K562 (cell line): ENCODE measurements around the gene MTCH2. TPM values are rescaled to one million over a fixed set of nuclear protein-coding genes. Genes with fewer than 3 reads are reported as not detected.

Source experiments
- FOXA1 ChIP-seq: fragments of 450-650 bp; IDR thresholded peaks from 2 replicates; pipeline ENCODE4 v1.6.1; 2016; ENCODE audit warnings: mild to moderate bottlenecking, borderline replicate concordance
- GTF2F1 ChIP-seq: IDR thresholded peaks from 2 replicates; pipeline ENCODE4 v1.6.1; 2011; ENCODE audit warnings: low read depth, low read length, improper control_type of control experiment
- NFRKB ChIP-seq: fragments of 450-650 bp; IDR thresholded peaks from 2 replicates; pipeline ENCODE4 v1.6.1; 2016; ENCODE audit warnings: low read depth
- PHF21A ChIP-seq: fragments of 450-650 bp; IDR thresholded peaks from 2 replicates; pipeline ENCODE4 v1.6.1; 2017; ENCODE audit warnings: low read depth, borderline replicate concordance
- RBM17 ChIP-seq: fragments of 200-400 bp; formaldehyde crosslinking; IDR thresholded peaks from 2 replicates; pipeline ENCODE4 v1.6.1; 2017; ENCODE audit warnings: low read depth, mild to moderate bottlenecking, low read length, borderline replicate concordance
- SIRT6 ChIP-seq: IDR thresholded peaks from one replicate; pipeline ENCODE4 v1.6.1; 2012; ENCODE audit warnings: low read depth, mild to moderate bottlenecking, control low read depth, inconsistent platforms, low read length, moderate library complexity
- SREBF2 ChIP-seq: sonication (generic); formaldehyde crosslinking; IDR thresholded peaks from 2 replicates; pipeline ENCODE4 v1.4.0; 2020; ENCODE audit warnings: mild to moderate bottlenecking, missing genetic modification reagents
- SRSF3 ChIP-seq: fragments of 200-400 bp; formaldehyde crosslinking; IDR thresholded peaks from 2 replicates; pipeline ENCODE4 v1.6.1; 2016; ENCODE audit warnings: mild to moderate bottlenecking, low read length, moderate library complexity; ENCODE audit not compliant: insufficient read depth
- STAG1 ChIP-seq: sonication (generic); formaldehyde crosslinking; IDR thresholded peaks from 2 replicates; pipeline ENCODE4 v1.5.0; 2020; ENCODE audit warnings: missing genetic modification reagents, borderline replicate concordance
- ZBTB1 ChIP-seq: sonication (generic); formaldehyde crosslinking; IDR thresholded peaks from 2 replicates; pipeline ENCODE4 v1.8.1; 2023; ENCODE audit warnings: missing genetic modification reagents, low read depth, mild to moderate bottlenecking, borderline replicate concordance
- ZKSCAN8 ChIP-seq: fragments of 200-800 bp; sonication (Bioruptor generic); IDR thresholded peaks from 2 replicates; pipeline ENCODE4 v1.6.1; 2016; ENCODE audit warnings: missing genetic modification characterization, missing compliant biosample characterization
- ZNF124 ChIP-seq: sonication (generic); formaldehyde crosslinking; IDR thresholded peaks from 2 replicates; pipeline ENCODE4 v1.8.1; 2022; ENCODE audit warnings: missing genetic modification reagents
- ZNF785 ChIP-seq: fragments of 250-450 bp; sonication (Bioruptor Pico); IDR thresholded peaks from 2 replicates; pipeline ENCODE4 v1.4.0; 2020; ENCODE audit warnings: mild to moderate bottlenecking
- ZSCAN29 ChIP-seq: fragments of 450-650 bp; IDR thresholded peaks from 2 replicates; pipeline ENCODE4 v1.6.1; 2017
- polyA plus RNA-seq, 8 experiments: library from polyadenylated mRNA; depleted of rRNA in 4 of 8; stranded (reverse) in 5 of 8; unstranded in 3 of 8; fragments of >200 nt; fragmentation: Nextera tagmentation in 2 of 8; fragmentation: Illumina TruSeq in 1 of 8; extraction: Ambion mirVana in 2 of 8; extraction: Trizol in 1 of 8; gene quantifications; 2 replicates each; pipeline versions ENCODE4 v1.2.1 to v1.2.3, GENCODE V29; 2011 to 2014; ENCODE audit warnings: inconsistent platforms in 1 of 8, missing spikeins in 1 of 8
- total RNA-seq, 7 experiments: library from RNA; depleted of rRNA in 6 of 7; stranded (reverse); fragments of >200 nt in 6 of 7; fragmentation: Illumina TruSeq in 2 of 7; extraction: Trizol in 2 of 7; gene quantifications; 2 replicates each; pipeline versions ENCODE4 v1.2.1 to v1.2.3, GENCODE V29; 2011 to 2021; ENCODE audit warnings: low replicate concordance in 1 of 7
- TF ChIP-seq, protein P1 (sequence below): fragments of 200-800 bp; sonication (Bioruptor generic); IDR thresholded peaks from 2 replicates; pipeline ENCODE4 v1.6.1; 2016; ENCODE audit warnings: missing genetic modification characterization, missing compliant biosample characterization
- TF ChIP-seq, protein P2 (sequence below): sonication (generic); formaldehyde crosslinking; IDR thresholded peaks from 2 replicates; pipeline ENCODE4 v1.8.1; 2022; ENCODE audit warnings: missing genetic modification reagents
- TF ChIP-seq, protein P3 (sequence below): sonication (generic); formaldehyde crosslinking; IDR thresholded peaks from 2 replicates; pipeline ENCODE4 v1.8.0; 2022; ENCODE audit warnings: mild to moderate bottlenecking, missing genetic modification reagents

The MTCH2 gene
- total and polyA plus RNA-seq, 9 of the 15 experiments (the other 6 are each of a cell fraction or from before 2014, with no cell fraction given): 95.4 to 620 (median 198) TPM

DNA sequence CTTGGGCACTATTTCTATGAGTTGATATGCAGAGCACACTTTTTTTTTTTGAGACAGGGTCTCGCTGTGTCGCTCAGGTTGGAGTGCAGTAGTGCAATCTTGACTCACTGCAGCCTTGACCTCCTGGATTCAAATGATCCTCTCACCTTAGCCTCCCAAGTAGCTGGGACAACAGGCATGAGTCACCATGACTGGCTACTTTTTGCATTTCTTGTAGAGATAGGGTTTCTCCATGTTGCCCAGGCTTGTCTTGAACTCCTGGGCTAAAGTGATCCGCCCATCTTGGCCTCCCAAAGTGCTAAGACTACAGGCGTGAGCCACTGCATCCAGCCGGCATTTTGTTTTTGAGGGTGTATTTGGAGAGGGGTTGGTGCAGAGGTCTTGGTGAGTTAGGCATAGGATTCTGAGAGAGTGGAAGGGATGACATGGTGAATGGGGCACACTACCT, 29.9 kb upstream of the MTCH2 start (continued):
- TF ChIP-seq, protein P1, sequence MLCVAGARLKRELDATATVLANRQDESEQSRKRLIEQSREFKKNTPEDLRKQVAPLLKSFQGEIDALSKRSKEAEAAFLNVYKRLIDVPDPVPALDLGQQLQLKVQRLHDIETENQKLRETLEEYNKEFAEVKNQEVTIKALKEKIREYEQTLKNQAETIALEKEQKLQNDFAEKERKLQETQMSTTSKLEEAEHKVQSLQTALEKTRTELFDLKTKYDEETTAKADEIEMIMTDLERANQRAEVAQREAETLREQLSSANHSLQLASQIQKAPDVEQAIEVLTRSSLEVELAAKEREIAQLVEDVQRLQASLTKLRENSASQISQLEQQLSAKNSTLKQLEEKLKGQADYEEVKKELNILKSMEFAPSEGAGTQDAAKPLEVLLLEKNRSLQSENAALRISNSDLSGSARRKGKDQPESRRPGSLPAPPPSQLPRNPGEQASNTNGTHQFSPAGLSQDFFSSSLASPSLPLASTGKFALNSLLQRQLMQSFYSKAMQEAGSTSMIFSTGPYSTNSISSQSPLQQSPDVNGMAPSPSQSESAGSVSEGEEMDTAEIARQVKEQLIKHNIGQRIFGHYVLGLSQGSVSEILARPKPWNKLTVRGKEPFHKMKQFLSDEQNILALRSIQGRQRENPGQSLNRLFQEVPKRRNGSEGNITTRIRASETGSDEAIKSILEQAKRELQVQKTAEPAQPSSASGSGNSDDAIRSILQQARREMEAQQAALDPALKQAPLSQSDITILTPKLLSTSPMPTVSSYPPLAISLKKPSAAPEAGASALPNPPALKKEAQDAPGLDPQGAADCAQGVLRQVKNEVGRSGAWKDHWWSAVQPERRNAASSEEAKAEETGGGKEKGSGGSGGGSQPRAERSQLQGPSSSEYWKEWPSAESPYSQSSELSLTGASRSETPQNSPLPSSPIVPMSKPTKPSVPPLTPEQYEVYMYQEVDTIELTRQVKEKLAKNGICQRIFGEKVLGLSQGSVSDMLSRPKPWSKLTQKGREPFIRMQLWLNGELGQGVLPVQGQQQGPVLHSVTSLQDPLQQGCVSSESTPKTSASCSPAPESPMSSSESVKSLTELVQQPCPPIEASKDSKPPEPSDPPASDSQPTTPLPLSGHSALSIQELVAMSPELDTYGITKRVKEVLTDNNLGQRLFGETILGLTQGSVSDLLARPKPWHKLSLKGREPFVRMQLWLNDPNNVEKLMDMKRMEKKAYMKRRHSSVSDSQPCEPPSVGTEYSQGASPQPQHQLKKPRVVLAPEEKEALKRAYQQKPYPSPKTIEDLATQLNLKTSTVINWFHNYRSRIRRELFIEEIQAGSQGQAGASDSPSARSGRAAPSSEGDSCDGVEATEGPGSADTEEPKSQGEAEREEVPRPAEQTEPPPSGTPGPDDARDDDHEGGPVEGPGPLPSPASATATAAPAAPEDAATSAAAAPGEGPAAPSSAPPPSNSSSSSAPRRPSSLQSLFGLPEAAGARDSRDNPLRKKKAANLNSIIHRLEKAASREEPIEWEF (CRISPR knock-in tag): no peak
- no peak for TF ChIP-seq ZKSCAN8 (CRISPR knock-in tag)
- peak; percentile 92 for TF ChIP-seq NFRKB
- no peak for TF ChIP-seq RBM17
- no peak for TF ChIP-seq STAG1 (CRISPR knock-in tag)
- no peak for TF ChIP-seq ZNF785 (CRISPR knock-in tag)
- TF ChIP-seq SREBF2: no peak
- no peak for TF ChIP-seq FOXA1
- no peak for TF ChIP-seq PHF21A
- TF ChIP-seq SIRT6: no peak
- TF ChIP-seq, protein P2, sequence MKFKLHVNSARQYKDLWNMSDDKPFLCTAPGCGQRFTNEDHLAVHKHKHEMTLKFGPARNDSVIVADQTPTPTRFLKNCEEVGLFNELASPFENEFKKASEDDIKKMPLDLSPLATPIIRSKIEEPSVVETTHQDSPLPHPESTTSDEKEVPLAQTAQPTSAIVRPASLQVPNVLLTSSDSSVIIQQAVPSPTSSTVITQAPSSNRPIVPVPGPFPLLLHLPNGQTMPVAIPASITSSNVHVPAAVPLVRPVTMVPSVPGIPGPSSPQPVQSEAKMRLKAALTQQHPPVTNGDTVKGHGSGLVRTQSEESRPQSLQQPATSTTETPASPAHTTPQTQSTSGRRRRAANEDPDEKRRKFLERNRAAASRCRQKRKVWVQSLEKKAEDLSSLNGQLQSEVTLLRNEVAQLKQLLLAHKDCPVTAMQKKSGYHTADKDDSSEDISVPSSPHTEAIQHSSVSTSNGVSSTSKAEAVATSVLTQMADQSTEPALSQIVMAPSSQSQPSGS (CRISPR knock-in tag): no peak
- TF ChIP-seq GTF2F1: no peak
- no peak for TF ChIP-seq ZSCAN29
- no peak for TF ChIP-seq ZNF124
- TF ChIP-seq SRSF3: no peak
- TF ChIP-seq, protein P3, sequence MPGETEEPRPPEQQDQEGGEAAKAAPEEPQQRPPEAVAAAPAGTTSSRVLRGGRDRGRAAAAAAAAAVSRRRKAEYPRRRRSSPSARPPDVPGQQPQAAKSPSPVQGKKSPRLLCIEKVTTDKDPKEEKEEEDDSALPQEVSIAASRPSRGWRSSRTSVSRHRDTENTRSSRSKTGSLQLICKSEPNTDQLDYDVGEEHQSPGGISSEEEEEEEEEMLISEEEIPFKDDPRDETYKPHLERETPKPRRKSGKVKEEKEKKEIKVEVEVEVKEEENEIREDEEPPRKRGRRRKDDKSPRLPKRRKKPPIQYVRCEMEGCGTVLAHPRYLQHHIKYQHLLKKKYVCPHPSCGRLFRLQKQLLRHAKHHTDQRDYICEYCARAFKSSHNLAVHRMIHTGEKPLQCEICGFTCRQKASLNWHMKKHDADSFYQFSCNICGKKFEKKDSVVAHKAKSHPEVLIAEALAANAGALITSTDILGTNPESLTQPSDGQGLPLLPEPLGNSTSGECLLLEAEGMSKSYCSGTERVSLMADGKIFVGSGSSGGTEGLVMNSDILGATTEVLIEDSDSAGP: no peak
- TF ChIP-seq ZBTB1: no peak
